ENCODE results near the gene INTU. TPM values are rescaled to one million over a fixed set of nuclear protein-coding genes. Genes with fewer than 3 reads are reported as not detected.

The INTU gene
- polyA plus RNA-seq, 2 of the 4 experiments (the other 2 are of a cell fraction) = 1.8 to 4.7 TPM

- DNase-seq (ENCODE audit: low read depth in 1 of 2, low spot score in 1 of 2) = no peak
- TF ChIP-seq NFE2L2 (conservative IDR thresholded peaks at IDR 0.05; ENCODE audit: low read length) (no peak), JUN (IDR thresholded peaks at IDR 0.05) (no peak), REST (IDR thresholded peaks at IDR 0.05) (no peak)
- no peak for ATAC-seq
- POLR2A ChIA-PET = no interaction called here
- Histone ChIP-seq H3K4me2 (no peak within 1 kb of the TSS), H3K27ac (no peak within 1 kb of the TSS), H3K4me3 (no peak within 1 kb of the TSS), H3K9me3 (no peaks in the 10 kb centered on the region), H3K4me1 (no peaks in the 10 kb centered on the region)
- 90% methylated on average over 58 of the region's 64 CpGs for WGBS (ENCODE audit: missing lambda C conversion rate)
- no peak for FAIRE-seq
- CTCF ChIA-PET = interaction anchor here (7.3 kb wide), 1 partner anchor 127 kb away, joined by 180 read pairs; no protein-coding TSS in a partner anchor
These were observed 97.6 kb downstream of the INTU start, which contains the start of gene SLC25A31 for GRCh38 chr4:127730142-127730913. SLC25A31 (plus strand) TSS chr4:127730400; CDS start chr4:127730546, 146 bp downstream.

GRCh38 chr4:127731406-127731805 lies 98.6 kb downstream of the INTU start:
- H3K9me3 ChIP-seq = no peaks in the 10 kb centered on the region
- H3K27ac ChIP-seq = no peak overlapping the region
- no peak for TF ChIP-seq ATOH8 (CRISPR knock-in tag; IDR thresholded peaks at IDR 0.05; ENCODE audit: low read depth)
- no peak for TF ChIP-seq PBX3 (IDR thresholded peaks at IDR 0.05)
- no peak for TF ChIP-seq FOXS1 (CRISPR knock-in tag; IDR thresholded peaks at IDR 0.05)
- no peak for TF ChIP-seq HOXB5 (CRISPR knock-in tag; IDR thresholded peaks at IDR 0.05)
- H3K4me3 ChIP-seq = no peak overlapping the region
- H3K4me1 ChIP-seq = no peaks in the 10 kb centered on the region
- 82% methylated on average over 18 of the region's 19 CpGs for WGBS (ENCODE audit: missing lambda C conversion rate)
- ATAC-seq (no peak), FAIRE-seq (no peak), DNase-seq (ENCODE audit: low read depth in 1 of 2, low spot score in 1 of 2) (no peak)
- POLR2A ChIA-PET = no interaction called here
- CTCF ChIA-PET = interaction anchor here (0.9 to 7.3 kb wide), 4 partner anchors 8 to 128 kb away, joined by 4 to 180 read pairs (median 7); no protein-coding TSS in a partner anchor
- no peak overlapping the region for H3K4me2 ChIP-seq

GRCh38 chr4:127732623-127733328 lies 100.0 kb downstream of the INTU start:
- no peak overlapping the region for H3K4me2 ChIP-seq

More at GRCh38 chr4:127732623-127733328, 100.0 kb downstream of the INTU start:
- CTCF ChIA-PET = interaction anchor here (0.6 to 7.3 kb wide), 30 partner anchors 9 to 195 kb away, joined by 3 to 180 read pairs (median 4); no protein-coding TSS in a partner anchor
- ATAC-seq (peak; percentile 85 to 94), FAIRE-seq (no peak), DNase-seq (ENCODE audit: low read depth in 1 of 2, low spot score in 1 of 2) (peak; percentile 33 to 38)
- POLR2A ChIA-PET = no interaction called here
- Histone ChIP-seq H3K4me1 (no peaks in the 10 kb centered on the region), H3K4me3 (no peak overlapping the region), H3K27ac (no peak overlapping the region), H3K9me3 (no peaks in the 10 kb centered on the region)
- TF ChIP-seq SREBF2 (IDR thresholded peaks at IDR 0.05) = no peak
- TF ChIP-seq SMC3 (IDR thresholded peaks at IDR 0.05) = peak; percentile 69
- TF ChIP-seq RAD21 (conservative IDR thresholded peaks at IDR 0.05 in 1 of 2, IDR thresholded peaks at IDR 0.05 in 1 of 2) = peak; percentile 74 to 77
- peak; percentile 60 for TF ChIP-seq CTCF (IDR thresholded peaks at IDR 0.05)
- no peak for TF ChIP-seq JUN (IDR thresholded peaks at IDR 0.05)
- 7% methylated on average over 8 of the region's 8 CpGs for WGBS (ENCODE audit: missing lambda C conversion rate)
